Astrocyte of the spinal cord (primary cell): ENCODE measurements around the gene TCF7L2.
"Not testable (repeated sequence)": the region's sequence is repeated elsewhere in the genome, so short reads cannot be mapped to it uniquely, and the experiment has no call there.

Source experiments
- DNase-seq: peaks from one replicate; pipeline ENCODE4 v3.0.0; 2011; ENCODE audit warnings: low read depth, low spot score
- H3K4me3 ChIP-seq: 2 replicates; pipeline ENCODE4 v1.5.1; 2011; ENCODE audit warnings: low read depth, mild to moderate bottlenecking, low read length, moderate library complexity
- in situ Hi-C: cut with HindIII; loops from 2 replicates; pipeline ENCODE4 v1.10.0; 2017; ENCODE audit warnings: low sequenced_read_pairs
- TF ChIP-seq, protein P1 (sequence below): IDR thresholded peaks from 2 replicates; pipeline ENCODE4 v1.5.1; 2012; ENCODE audit warnings: low read depth, mild to moderate bottlenecking, low read length, inconsistent platforms

Gene TCF7L2

DNA sequence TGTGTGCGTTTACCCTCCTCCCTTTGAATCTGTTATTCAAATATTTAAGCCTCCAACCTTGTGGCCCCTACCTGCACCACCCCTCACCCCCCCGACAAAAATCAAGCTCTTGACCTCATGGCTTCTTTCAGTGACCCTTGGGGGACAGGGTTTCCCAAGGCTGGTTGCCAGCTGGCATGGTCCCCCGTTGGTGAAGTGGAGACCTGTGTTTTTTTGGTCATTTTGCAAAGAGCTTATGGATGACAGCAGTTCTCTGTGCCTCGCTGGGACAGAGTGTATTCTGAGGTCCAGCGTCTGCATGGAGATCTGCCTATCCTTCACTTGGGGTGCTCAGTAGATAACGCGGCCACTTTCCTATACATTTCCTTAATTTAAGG is 111.0 kb downstream of the TCF7L2 start:
- DNase-seq = no peak
- in situ Hi-C loops = no loop called here
- no peak overlapping the region for H3K4me3 ChIP-seq
- TF ChIP-seq, protein P1, sequence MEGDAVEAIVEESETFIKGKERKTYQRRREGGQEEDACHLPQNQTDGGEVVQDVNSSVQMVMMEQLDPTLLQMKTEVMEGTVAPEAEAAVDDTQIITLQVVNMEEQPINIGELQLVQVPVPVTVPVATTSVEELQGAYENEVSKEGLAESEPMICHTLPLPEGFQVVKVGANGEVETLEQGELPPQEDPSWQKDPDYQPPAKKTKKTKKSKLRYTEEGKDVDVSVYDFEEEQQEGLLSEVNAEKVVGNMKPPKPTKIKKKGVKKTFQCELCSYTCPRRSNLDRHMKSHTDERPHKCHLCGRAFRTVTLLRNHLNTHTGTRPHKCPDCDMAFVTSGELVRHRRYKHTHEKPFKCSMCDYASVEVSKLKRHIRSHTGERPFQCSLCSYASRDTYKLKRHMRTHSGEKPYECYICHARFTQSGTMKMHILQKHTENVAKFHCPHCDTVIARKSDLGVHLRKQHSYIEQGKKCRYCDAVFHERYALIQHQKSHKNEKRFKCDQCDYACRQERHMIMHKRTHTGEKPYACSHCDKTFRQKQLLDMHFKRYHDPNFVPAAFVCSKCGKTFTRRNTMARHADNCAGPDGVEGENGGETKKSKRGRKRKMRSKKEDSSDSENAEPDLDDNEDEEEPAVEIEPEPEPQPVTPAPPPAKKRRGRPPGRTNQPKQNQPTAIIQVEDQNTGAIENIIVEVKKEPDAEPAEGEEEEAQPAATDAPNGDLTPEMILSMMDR = no peak

- no peak for DNase-seq
- in situ Hi-C loops = no loop called here
- no peak overlapping the region for H3K4me3 ChIP-seq
- TF ChIP-seq, protein P1 = no peak
Measured at GRCh38 chr10:113061557-113061956, 111.5 kb downstream of the TCF7L2 start.

DNA sequence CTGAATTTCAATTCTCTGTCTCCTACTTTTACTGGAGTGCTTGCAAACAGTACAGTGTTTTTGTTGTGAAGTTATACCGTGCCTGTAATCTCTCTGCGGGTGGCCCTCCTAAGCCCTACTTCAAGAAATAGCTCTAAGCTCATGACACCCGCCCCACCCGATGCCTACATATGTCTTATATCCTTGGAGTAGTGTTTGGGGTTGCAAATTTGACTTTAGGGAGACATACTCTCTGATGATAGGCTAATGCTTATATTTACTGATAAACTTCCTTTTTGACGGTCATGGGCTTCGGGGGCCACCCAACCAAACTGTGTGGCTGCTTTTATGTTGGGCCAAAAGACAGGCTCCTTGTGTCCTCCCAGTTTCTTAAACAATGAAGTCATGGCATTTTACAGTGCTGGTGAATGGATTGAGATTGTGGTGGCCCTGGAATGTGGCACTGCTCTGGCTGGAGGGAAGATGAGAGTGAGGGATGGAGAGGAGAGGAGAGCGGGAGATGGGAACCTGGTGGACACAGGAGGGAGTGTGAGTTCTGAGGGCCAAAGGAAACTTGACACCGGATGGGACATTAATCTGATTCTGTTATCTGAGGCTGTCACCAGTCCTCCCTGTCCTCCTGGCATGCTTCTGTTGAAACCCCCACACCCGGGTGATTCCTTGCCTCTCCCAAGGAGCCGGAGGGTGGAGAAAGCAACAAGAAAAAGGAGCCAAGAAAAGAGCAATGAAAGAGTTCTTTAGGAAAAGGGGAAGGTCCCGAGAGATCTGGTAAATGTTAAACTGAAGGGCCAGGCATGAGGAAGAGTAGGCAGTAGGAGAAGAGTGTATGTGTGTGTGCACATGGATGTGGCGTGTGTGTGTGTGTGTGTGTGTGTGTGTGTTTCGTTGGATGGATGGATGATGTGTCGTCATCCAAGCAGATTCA is 113.3 kb downstream of the TCF7L2 start:
- in situ Hi-C loops = no loop called here
- DNase-seq = no peak
- TF ChIP-seq, protein P1 = no peak
- no peak overlapping the region for H3K4me3 ChIP-seq

GRCh38 chr10:113064039-113064438 is 114.0 kb downstream of the TCF7L2 start:
- TF ChIP-seq, protein P1 = no peak
- no peak for DNase-seq
- in situ Hi-C loops = no loop called here
- no peak overlapping the region for H3K4me3 ChIP-seq

DNA sequence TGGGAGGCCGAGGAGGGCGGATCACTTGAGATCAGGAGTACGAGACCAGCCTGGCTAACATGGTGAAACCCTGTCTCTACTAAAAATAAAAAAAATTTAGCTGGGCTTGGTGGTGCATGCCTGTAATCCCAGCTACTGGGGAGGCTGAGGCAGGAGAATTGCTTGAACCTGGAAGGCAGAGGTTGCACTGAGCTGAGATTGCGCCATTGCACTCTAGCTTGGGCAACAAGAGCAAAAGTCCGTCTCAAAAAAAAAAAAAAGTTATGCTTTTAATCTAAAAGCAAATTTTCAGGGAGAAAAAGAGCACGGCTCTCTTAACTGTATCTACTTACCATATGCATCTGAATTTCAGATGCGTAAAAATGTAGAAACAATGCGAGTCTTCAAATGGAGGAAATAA is 116.1 kb downstream of the TCF7L2 start:
- H3K4me3 ChIP-seq, DNase-seq, in situ Hi-C loops: not testable (repeated sequence)

- no peak for DNase-seq
- H3K4me3 ChIP-seq = no peak overlapping the region
- in situ Hi-C loops = no loop called here
- TF ChIP-seq, protein P1 = no peak
Measured at GRCh38 chr10:113066561-113067312, 116.7 kb downstream of the TCF7L2 start.

GRCh38 chr10:113067501-113067900 is 117.5 kb downstream of the TCF7L2 start:
- H3K4me3 ChIP-seq = no peak overlapping the region
- no peak for DNase-seq
- TF ChIP-seq, protein P1 = no peak
- in situ Hi-C loops = no loop called here
